GM12892 (cell line): ENCODE data around the gene KISS1R. TPM values are rescaled to one million over a fixed set of nuclear protein-coding genes. Genes with fewer than 3 reads are reported as not detected.

Source experiments
- DNase-seq: peaks from one replicate; pipeline ENCODE4 v3.0.0; 2011; ENCODE audit not compliant: insufficient read length
- FAIRE-seq: peaks from 2 replicates; lab custom pipeline; 2011; peaks lifted over from hg19 to GRCh38; lab: Jason Lieb, UNC
- POLR2A ChIP-seq: IDR thresholded peaks from 2 replicates; pipeline ENCODE4 v1.6.1; 2011; ENCODE audit warnings: low read depth, low read length, control low read depth
- POLR2AphosphoS5 ChIP-seq: IDR thresholded peaks from 2 replicates; pipeline ENCODE4 v1.6.1; 2011; ENCODE audit warnings: low read depth, low read length, control low read depth
- TAF1 ChIP-seq: IDR thresholded peaks from 2 replicates; pipeline ENCODE4 v1.6.1; 2011; ENCODE audit warnings: low read depth, mild to moderate bottlenecking, control low read depth, low read length, borderline replicate concordance
- polyA plus RNA-seq: library from polyadenylated mRNA; unstranded; fragments of >200 nt; gene quantifications from one replicate; pipeline ENCODE4 v1.2.1, GENCODE V29; 2012; ENCODE audit warnings: missing spikeins, inconsistent platforms; ENCODE audit not compliant: missing spikeins

The KISS1R gene
- 0.36 TPM for polyA plus RNA-seq

DNA sequence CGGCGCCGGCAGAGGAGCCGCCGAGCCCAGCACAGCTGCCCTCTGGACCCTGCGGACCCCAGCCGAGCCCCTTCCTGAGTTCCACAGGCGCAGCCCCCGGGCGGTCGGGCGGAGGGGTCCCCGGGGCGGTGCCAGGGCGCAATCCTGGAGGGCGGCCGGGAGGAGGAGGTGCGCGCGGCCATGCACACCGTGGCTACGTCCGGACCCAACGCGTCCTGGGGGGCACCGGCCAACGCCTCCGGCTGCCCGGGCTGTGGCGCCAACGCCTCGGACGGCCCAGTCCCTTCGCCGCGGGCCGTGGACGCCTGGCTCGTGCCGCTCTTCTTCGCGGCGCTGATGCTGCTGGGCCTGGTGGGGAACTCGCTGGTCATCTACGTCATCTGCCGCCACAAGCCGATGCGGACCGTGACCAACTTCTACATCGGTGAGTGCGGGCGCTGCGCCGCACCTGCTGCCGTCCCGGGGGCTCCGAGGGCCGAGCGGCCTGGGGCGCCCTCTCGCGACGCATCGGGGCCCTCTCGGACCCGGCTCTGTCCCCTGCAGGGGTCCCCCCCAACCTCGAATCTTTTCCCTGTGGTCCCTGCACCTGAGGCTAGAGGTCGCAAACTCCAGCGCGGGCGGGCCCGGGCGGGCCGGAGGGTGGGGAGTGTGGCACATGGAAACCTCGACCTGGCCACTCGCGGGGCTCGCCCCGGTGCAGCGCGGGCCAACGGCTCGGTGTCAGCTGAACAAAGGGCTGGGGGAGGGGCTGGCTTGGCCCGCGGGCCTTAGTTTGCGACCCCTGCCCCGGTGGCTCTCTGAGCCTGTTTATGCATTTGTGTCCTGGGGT, at the start of gene KISS1R:
KISS1R (plus strand) TSS at position 11 of the 829 bp plus-strand sequence; CDS start at position 181, 170 bp downstream.
- TF ChIP-seq TAF1 (no peak), POLR2A (no peak), POLR2AphosphoS5 (no peak)
- peak; percentile 50 for DNase-seq
- peak; percentile 73 for FAIRE-seq

DNA sequence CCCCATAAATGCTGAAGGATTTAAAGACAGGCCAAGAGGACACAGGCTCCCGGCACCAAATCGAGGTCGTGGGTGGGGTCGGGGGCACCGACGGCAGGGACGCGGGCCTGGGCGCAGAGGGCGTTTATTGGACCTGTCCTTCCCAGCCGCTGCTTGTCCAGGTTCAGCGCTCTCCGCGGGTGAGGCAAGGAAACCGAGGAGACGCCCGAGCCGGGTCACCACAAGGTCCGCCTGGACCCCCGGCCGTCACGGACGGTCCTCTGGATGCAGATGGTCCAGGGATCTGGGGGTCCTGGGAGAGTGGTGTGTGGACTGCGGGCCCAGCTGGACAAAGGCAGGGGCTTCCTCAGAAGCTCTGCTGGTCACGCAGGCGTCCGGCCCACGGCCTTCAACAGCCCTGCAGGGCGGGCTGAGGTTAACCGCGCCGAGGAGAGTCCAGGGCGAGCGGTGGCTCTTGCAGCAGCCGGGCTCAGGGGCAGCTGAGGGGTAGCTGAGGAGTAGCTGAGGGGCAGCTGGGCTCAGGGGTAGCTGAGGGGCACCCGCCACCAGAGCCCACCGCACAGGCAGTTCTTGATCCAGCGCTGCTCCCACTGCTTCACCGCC, 49.2 kb upstream of the KISS1R start:
- DNase-seq (no peak), FAIRE-seq (no peak)
- TF ChIP-seq TAF1 = no peak
- no peak for TF ChIP-seq POLR2A
- TF ChIP-seq POLR2AphosphoS5 = no peak

DNA sequence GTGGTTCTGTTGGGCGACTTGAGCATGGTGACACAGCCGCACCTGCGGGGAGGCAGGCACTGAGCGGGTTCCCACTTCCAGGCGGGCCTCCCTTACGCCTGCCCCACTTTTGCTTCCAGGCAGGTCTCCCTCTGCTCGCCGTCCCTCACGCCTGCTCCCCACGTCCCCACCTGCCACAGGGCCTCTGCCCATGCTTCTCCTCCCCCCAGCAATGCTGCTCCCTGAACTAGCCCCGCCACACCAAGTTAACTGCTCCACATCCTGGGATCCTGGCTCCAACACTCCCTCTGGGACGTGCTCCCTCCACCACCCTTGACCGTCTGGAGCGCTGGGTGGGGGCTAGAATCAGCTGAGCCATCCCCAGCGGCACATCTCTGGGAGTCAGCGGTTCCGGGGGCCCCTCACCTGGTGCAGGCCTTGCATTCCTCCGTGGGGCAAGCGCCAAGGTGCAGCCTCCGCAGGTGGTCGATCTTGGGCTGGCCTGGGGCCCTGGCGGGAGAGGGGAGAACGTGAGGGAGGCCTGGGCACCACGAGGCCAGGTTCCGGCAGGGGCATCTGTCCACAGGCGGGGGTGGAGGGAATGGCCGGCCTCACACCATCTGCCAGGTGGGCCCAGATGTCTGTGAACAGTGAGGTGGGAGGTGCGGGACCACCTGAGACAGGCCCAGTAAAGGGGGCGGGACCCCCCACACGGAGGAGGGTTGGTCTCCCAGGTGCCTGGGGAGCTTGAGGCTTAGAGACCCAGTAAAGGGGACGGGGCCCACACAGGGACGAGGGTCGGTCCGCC, 48.5 kb upstream of the KISS1R start:
- FAIRE-seq (no peak), DNase-seq (no peak)

DNA sequence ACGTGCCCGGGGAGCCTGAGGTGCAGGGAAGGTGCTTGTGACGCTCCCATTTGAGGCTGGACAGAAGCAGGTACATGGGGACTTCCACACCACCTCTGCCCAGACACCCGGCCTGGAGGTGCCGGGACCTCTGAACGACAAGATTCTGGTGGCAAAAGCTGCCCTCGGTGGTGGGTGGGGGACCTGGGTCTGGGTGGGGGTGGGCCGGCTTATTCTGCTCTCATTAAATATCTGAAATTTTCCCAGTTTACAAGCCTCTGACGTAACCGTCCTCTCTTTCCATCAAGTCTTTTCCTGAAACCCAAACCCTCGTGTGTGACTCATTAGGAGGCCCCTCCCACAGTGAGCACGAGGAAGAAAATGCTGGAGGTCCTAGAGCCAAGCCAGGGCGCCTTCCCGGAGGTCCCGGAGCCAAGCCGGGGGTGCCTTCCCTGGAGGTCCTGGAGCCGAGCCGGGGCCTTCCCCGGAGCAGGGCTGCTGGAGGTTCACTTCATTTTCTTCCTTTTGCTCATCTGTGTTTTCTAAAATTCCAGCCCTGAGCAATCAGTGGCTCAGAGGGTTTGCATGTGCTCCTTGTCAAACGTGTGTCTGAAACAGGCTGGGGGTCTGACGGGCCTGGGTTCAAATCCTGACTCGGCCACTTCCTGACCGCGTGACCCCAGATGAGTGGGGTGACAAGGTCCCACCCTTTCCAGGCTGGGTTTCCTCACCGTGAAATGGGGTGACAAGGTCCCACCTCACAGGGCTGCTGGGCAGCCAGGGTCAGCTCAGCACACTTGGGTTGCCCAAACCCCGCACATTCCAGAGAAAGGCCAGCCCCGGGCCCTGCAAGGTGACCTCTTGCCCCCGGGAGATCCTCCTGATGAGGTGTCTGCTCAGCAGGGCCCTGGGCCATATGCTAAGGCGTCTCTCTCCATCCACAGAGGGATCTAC, 47.6 kb upstream of the KISS1R start:
- no peak for DNase-seq
- FAIRE-seq = no peak

More for the DNA sequence above, 48.5 kb upstream of the KISS1R start:
- TF ChIP-seq TAF1 (no peak), POLR2A (no peak), POLR2AphosphoS5 (no peak)

DNA sequence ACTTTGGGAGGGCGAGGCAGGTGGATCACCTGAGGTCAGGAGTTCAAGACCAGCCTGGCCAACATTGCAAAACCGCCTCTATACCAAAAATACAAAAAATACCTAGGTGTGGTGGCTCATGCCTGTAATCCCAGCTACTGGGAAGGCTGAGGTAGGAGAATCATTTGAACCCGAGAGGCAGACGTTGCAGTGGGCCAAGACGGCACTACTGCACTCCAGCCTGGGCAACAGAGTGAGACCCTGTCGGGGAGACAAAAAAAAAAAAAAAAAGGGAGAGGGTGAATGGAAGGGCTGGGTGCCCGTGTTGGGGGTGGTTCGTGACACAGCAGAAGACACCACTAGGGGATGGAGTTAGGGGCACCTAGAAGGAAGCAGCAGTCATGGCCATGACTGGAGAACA, 46.8 kb upstream of the KISS1R start:
- DNase-seq (no peak), FAIRE-seq (no peak)
- TF ChIP-seq TAF1 (no peak), POLR2A (no peak), POLR2AphosphoS5 (no peak)

More for the DNA sequence above, 47.6 kb upstream of the KISS1R start:
- no peak for TF ChIP-seq POLR2A
- no peak for TF ChIP-seq POLR2AphosphoS5
- TF ChIP-seq TAF1 = no peak

DNA sequence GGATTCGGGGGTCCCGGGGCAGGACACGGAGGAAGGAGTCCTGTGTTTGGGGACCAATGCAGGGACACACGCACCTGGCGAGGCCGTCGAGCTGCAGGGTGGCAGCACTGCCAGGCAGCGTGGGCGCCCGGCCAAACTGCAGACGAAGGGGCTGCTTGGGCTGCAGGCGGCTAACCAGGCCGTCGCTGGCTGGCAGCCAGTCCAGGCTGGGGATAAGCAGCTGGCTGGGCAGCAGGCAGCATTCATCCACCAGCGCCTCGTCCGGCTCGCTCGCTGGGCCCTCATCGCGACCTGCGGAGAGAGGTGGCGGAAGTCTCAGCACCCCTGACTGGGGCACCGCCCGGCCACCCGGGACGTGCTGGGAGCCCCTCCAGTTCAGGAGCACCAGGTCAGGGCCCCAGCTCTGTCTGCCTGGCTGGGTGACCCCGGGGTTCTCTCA, 46.2 kb upstream of the KISS1R start:
- DNase-seq = no peak
- FAIRE-seq = no peak

DNA sequence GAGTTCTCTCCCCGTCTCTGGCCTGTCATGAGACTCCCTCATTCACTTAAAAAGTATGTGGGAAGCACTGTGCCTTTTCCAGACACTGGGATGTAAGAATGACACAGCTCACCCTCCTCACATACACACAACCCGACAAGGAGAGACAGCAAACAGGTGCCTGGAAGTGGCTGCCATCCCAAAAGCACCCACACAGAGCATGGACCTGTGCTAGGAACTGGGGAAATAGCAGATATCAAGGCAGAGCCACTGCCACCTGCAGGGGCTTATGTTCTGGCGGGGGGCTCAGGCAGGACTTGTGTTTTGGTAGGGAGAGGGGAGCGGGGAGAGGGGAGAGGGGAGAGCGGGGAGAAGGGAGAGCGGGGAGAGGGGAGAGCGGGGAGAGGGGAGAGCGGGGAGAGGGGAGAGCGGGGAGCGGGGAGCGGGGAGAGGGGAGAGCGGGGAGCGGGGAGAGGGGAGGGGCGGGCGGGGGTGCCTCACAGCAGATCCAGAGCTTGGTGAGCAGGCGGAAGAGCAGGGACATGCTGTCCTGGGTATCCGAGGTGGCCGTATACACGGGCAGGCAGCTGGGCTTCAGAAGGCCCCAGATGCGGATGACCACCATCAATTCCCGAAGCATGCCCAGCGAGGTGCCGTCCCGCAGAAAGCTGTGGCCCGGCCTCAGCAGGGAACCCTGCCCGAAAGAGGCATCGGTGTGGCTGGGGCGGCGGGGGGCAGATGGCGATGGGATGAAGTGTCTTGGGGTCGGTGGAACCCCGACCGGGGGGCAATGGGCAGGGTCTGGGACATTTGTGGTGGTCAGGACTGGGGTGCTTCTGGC, 45.5 kb upstream of the KISS1R start:
- TF ChIP-seq POLR2AphosphoS5 (no peak), TAF1 (no peak), POLR2A (no peak)
- no peak for DNase-seq
- FAIRE-seq = no peak

More for the DNA sequence above, 46.2 kb upstream of the KISS1R start:
- TF ChIP-seq TAF1 = no peak
- no peak for TF ChIP-seq POLR2AphosphoS5
- TF ChIP-seq POLR2A = no peak

DNA sequence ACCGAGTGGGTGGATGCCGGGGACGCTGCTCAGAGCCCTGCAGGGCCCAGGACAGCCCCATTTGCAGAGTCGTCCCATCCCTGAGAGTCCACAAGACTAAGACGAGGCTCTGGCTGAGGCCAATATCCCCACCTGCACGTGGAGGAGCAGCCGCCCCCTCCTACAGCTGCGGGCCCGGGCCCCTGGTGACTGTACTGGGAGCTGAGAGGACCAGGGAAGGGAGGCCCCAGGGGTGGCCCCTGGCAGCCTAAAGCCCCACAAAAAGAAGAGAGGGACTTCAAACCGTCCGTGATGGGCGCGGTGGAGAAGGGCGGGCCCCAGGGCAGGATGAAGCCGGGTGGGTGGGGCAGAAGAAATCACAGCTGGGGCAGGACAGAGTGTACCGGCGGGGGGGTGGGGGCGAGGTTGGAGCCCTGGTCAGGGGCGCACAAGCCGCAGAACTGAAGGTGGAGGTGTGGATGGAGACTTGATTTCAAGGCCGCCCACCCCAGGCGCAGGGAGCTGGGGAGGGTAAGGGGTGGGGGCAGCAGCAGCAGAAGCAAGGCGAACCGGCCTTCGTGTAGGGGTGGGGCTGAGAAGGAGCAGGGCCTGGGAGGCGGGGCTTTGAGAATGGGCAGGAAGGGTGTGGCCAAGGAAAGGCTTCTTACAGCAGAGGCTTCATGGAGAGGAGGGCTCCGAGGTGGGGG, 44.7 kb upstream of the KISS1R start:
- peak; percentile 97 for DNase-seq
- TF ChIP-seq POLR2A = no peak
- TF ChIP-seq POLR2AphosphoS5 = no peak
- no peak for TF ChIP-seq TAF1
- FAIRE-seq = no peak

DNA sequence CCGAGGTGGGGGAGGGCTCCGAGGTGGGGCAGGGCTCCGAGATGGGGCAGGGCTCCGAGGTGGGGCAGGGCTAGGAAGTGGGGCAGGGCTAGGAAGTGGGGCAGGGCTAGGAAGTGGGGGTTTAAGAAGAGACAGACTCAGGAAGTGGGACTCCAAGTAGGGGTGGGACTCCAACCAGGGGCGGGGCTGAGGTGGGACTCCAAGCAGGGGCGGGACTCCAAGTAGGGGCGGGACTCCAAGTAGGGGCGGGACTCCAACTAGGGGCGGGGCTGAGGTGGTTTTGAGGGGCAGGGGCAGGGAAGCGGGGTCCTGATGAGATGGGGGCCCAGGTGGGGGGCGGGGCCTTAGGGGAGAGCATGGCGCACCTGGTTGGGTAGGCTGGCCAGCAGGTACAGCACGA, 44.0 kb upstream of the KISS1R start:
- DNase-seq (peak; percentile 86), FAIRE-seq (peak; percentile 97)
- no peak for TF ChIP-seq POLR2AphosphoS5
- TF ChIP-seq POLR2A = no peak
- TF ChIP-seq TAF1 = no peak
